Activated naive CD8-positive, alpha-beta T cell treated with anti-CD3 and anti-CD28 coated beads for 36 hours (primary cell): Measurements from ENCODE around the gene GPC6. TPM values are rescaled to one million over a fixed set of nuclear protein-coding genes. Genes with fewer than 3 reads are reported as not detected.

Experiments
- DNase-seq: peaks from one replicate; pipeline ENCODE4 v3.0.0; 2021
- H3K27ac Mint-ChIP-seq: one replicate; pipeline ENCODE4 v1.8.0; 2022; ENCODE audit warnings: mild to moderate bottlenecking, moderate library complexity, mixed read lengths
- H3K27me3 Mint-ChIP-seq: one replicate; pipeline ENCODE4 v1.8.0; 2022; ENCODE audit warnings: mild to moderate bottlenecking, mixed read lengths
- H3K36me3 Mint-ChIP-seq: one replicate; pipeline ENCODE4 v1.8.0; 2021; ENCODE audit warnings: mild to moderate bottlenecking, mixed read lengths
- H3K4me1 Mint-ChIP-seq: one replicate; pipeline ENCODE4 v1.8.0; 2021; ENCODE audit warnings: mixed read lengths
- H3K4me3 Mint-ChIP-seq: one replicate; pipeline ENCODE4 v1.8.0; 2022; ENCODE audit warnings: mild to moderate bottlenecking, moderate library complexity, mixed read lengths
- H3K9me3 Mint-ChIP-seq: one replicate; pipeline ENCODE4 v1.8.0; 2022; ENCODE audit warnings: mixed read lengths
- total RNA-seq, 2 experiments: library from RNA; stranded (reverse); gene quantifications; one replicate each; pipeline ENCODE4 v1.2.3, GENCODE V29; 2021

The GPC6 gene
- total RNA-seq, 2 experiments from 2014 or later, result not detected

DNA sequence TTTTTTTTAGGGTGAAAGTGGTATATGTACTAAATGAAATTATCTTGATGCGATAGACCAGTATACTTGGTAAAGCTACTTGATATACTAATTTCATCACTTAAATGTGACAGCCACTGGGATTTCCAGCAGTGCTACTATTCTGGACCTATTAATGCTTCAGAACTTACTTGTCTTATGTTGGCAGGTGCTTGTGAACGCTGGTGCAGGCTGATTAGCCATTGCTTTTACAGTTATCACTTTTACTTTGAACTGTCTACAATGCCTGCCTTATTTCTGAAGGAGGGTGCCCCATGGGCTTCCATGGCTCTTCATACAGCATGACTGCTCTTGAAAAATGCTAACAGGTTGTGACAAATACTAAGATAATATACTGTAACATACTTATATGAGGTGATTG, 294.7 kb downstream of the GPC6 start:
- Mint-ChIP-seq H3K4me3 (no peak overlapping the region), H3K27me3 (no peaks in the 10 kb centered on the region), H3K36me3 (no peaks in the 10 kb centered on the region), H3K9me3 (no peaks in the 10 kb centered on the region), H3K27ac (no peak overlapping the region), H3K4me1 (no peaks in the 10 kb centered on the region)
- DNase-seq, result no peak

- Mint-ChIP-seq H3K9me3 (no peaks in the 10 kb centered on the region), H3K4me3 (no peak overlapping the region), H3K27ac (no peak overlapping the region), H3K4me1 (no peaks in the 10 kb centered on the region), H3K27me3 (no peaks in the 10 kb centered on the region), H3K36me3 (no peaks in the 10 kb centered on the region)
- no peak for DNase-seq
Measured at GRCh38 chr13:93522501-93522900, 295.9 kb downstream of the GPC6 start.

DNA sequence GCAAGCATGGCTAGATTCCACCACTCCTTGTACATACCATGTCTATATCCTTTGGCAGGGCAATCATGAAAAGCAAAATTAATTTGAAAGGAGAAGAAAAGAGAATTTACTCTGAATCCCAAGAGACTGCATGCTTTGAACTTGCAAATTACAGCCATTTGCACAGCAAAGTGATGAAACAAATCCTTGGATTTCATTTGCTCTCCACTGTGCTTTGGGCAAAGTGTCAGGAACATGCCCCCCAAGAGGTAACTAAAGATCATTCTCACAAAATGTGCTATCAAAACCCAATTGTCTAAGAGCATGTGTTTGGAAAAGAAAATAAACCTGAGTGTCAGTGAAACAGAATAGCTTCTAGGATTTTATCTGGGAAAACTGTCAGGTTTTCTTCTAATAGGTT, 298.5 kb downstream of the GPC6 start:
- Mint-ChIP-seq H3K36me3 (no peaks in the 10 kb centered on the region), H3K9me3 (no peaks in the 10 kb centered on the region), H3K4me1 (no peaks in the 10 kb centered on the region), H3K4me3 (no peak overlapping the region), H3K27me3 (no peaks in the 10 kb centered on the region), H3K27ac (no peak overlapping the region)
- no peak for DNase-seq

- no peaks in the 10 kb centered on the region for H3K27me3 Mint-ChIP-seq
- no peak overlapping the region for H3K4me3 Mint-ChIP-seq
Measured at GRCh38 chr13:93527748-93528297, 301.2 kb downstream of the GPC6 start.

GRCh38 chr13:93529961-93530360, 303.4 kb downstream of the GPC6 start:
- H3K27ac Mint-ChIP-seq, result no peak overlapping the region
- H3K9me3 Mint-ChIP-seq, result no peaks in the 10 kb centered on the region
- H3K36me3 Mint-ChIP-seq, result no peaks in the 10 kb centered on the region
- no peaks in the 10 kb centered on the region for H3K4me1 Mint-ChIP-seq
- H3K27me3 Mint-ChIP-seq, result no peaks in the 10 kb centered on the region
- no peak for DNase-seq
- H3K4me3 Mint-ChIP-seq, result no peak overlapping the region

More at GRCh38 chr13:93527748-93528297, 301.2 kb downstream of the GPC6 start:
- H3K4me1 Mint-ChIP-seq, result no peaks in the 10 kb centered on the region
- no peak for DNase-seq
- no peaks in the 10 kb centered on the region for H3K36me3 Mint-ChIP-seq
- no peaks in the 10 kb centered on the region for H3K9me3 Mint-ChIP-seq
- H3K27ac Mint-ChIP-seq, result no peak overlapping the region

- H3K27me3 Mint-ChIP-seq, result no peaks in the 10 kb centered on the region
Measured at GRCh38 chr13:93534181-93534700, 307.6 kb downstream of the GPC6 start.

GRCh38 chr13:93535251-93535650, 308.6 kb downstream of the GPC6 start:
- no peak for DNase-seq
- Mint-ChIP-seq H3K36me3 (no peaks in the 10 kb centered on the region), H3K9me3 (no peaks in the 10 kb centered on the region), H3K27ac (no peak overlapping the region), H3K27me3 (no peaks in the 10 kb centered on the region), H3K4me1 (no peaks in the 10 kb centered on the region), H3K4me3 (no peak overlapping the region)

More at GRCh38 chr13:93534181-93534700, 307.6 kb downstream of the GPC6 start:
- Mint-ChIP-seq H3K4me3 (no peak overlapping the region), H3K4me1 (no peaks in the 10 kb centered on the region), H3K27ac (no peak overlapping the region), H3K9me3 (no peaks in the 10 kb centered on the region), H3K36me3 (no peaks in the 10 kb centered on the region)
- DNase-seq, result no peak

GRCh38 chr13:93539914-93540313, 313.3 kb downstream of the GPC6 start:
- Mint-ChIP-seq H3K4me3 (no peak overlapping the region), H3K9me3 (peaks cover 6% of the 10 kb centered on the region), H3K27me3 (no peaks in the 10 kb centered on the region)

DNA sequence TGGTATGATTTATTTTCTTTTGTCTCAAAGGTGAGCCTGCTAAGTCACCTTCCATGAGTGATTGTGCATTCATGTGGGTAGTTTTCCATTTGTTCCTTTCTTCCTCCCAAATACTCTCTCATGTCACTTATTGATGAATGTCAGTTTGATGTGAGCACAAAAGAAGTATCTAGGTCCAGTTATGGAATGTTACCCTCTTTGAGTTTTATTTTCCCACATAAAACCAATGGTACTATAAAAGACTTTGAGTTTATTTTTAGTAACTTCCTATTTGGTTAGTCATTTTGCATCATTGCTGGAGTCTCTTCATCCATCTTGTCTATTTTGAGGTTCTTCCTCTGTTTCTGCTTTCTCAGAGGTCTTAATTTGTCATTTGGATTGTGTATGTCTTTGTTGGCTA, 321.3 kb downstream of the GPC6 start:
- Mint-ChIP-seq H3K36me3 (no peaks in the 10 kb centered on the region), H3K27ac (no peak overlapping the region), H3K9me3 (peaks cover 4% of the 10 kb centered on the region), H3K4me1 (no peaks in the 10 kb centered on the region), H3K4me3 (no peak overlapping the region), H3K27me3 (no peaks in the 10 kb centered on the region)
- DNase-seq, result no peak

More at GRCh38 chr13:93539914-93540313, 313.3 kb downstream of the GPC6 start:
- no peak for DNase-seq
- H3K27ac Mint-ChIP-seq, result no peak overlapping the region
- H3K36me3 Mint-ChIP-seq, result no peaks in the 10 kb centered on the region
- H3K4me1 Mint-ChIP-seq, result no peaks in the 10 kb centered on the region

DNA sequence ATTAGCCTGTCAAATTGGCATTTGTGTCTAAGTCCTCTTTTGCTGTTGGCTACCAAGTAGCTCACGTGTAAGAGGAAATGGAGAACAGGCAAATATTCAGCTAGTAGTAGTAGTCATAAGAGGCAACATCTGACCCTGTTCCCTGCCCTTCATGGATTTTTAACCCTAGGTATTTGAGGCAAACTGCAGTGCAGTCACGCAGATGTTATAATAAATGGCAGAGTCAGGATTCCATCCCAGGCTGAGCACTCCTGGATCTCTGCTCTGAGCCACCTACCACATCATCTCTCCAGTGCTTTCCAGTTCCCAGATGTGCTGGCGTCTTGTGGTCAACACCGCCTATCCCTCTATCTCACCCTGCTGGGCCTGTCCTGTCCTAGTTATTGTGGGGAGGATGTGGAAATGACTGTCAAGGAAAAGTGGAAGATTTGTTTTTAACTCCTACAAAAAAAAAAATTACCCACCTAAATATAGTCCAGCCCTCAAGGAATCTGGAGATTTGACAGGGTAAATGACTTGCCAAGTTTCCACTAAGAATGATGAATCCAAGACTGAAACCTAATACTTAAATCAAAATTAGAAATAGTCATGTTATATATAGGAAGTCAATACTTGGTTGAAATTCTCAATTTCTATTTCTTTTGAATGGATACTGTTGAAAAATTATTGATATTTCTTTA, 322.9 kb downstream of the GPC6 start:
- Mint-ChIP-seq H3K36me3 (no peaks in the 10 kb centered on the region), H3K9me3 (no peaks in the 10 kb centered on the region), H3K4me1 (no peaks in the 10 kb centered on the region), H3K27me3 (no peaks in the 10 kb centered on the region), H3K27ac (no peak overlapping the region), H3K4me3 (no peak overlapping the region)
- DNase-seq, result no peak

DNA sequence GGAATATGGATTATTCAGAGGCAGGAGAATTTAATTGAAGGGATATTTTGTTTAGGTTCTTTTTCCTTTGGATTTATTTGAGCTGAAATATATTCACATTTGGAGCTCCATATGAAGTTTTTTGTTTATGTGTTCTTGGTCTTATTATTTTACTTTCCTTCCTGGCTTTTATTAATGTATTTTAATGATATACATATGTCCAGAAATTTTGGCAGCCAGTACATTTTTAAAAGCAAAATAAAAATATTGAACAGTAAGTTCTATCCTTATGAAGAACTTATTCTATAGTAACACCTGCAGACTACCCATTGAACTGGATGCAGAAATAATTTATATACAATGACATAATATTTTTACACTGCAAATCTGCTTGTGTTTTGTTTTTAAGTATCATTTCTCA, 323.6 kb downstream of the GPC6 start:
- H3K27me3 Mint-ChIP-seq, result no peaks in the 10 kb centered on the region
- no peaks in the 10 kb centered on the region for H3K36me3 Mint-ChIP-seq
- no peak overlapping the region for H3K4me3 Mint-ChIP-seq
- no peak for DNase-seq
- H3K9me3 Mint-ChIP-seq, result no peaks in the 10 kb centered on the region
- no peak overlapping the region for H3K27ac Mint-ChIP-seq
- H3K4me1 Mint-ChIP-seq, result no peaks in the 10 kb centered on the region

DNA sequence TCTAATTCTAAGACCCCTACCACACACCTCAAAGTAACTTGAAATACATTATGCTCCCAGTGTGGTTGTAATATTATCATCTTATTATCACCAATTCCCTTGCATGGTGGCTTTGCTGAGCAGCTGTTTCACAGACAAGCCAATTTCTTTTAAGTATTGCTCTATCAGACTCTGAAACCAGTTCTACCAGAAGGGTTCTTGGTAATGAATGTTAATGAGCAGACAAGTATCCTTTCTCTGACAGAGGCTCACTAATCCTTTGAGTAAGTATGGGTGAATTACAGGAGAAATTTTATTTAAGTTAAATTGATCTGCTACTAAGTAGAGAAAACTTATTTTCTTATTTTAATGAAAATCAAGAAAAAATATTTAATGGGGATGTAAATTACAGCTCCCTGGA, 326.0 kb downstream of the GPC6 start:
- no peaks in the 10 kb centered on the region for H3K36me3 Mint-ChIP-seq
- no peak overlapping the region for H3K4me3 Mint-ChIP-seq
- H3K4me1 Mint-ChIP-seq, result no peaks in the 10 kb centered on the region
- no peaks in the 10 kb centered on the region for H3K27me3 Mint-ChIP-seq
- no peak overlapping the region for H3K27ac Mint-ChIP-seq
- no peaks in the 10 kb centered on the region for H3K9me3 Mint-ChIP-seq
- no peak for DNase-seq

- H3K27me3 Mint-ChIP-seq, result no peaks in the 10 kb centered on the region
- DNase-seq, result no peak
- H3K9me3 Mint-ChIP-seq, result no peaks in the 10 kb centered on the region
- H3K27ac Mint-ChIP-seq, result no peak overlapping the region
- no peaks in the 10 kb centered on the region for H3K36me3 Mint-ChIP-seq
- no peaks in the 10 kb centered on the region for H3K4me1 Mint-ChIP-seq
- H3K4me3 Mint-ChIP-seq, result no peak overlapping the region
Measured at GRCh38 chr13:93554514-93554913, 327.9 kb downstream of the GPC6 start.

- Mint-ChIP-seq H3K27ac (no peak overlapping the region), H3K4me1 (no peaks in the 10 kb centered on the region), H3K4me3 (no peak overlapping the region), H3K36me3 (no peaks in the 10 kb centered on the region), H3K27me3 (peaks cover 3% of the 10 kb centered on the region), H3K9me3 (no peaks in the 10 kb centered on the region)
- DNase-seq, result no peak
Measured at GRCh38 chr13:93558637-93559036, 332.0 kb downstream of the GPC6 start.

DNA sequence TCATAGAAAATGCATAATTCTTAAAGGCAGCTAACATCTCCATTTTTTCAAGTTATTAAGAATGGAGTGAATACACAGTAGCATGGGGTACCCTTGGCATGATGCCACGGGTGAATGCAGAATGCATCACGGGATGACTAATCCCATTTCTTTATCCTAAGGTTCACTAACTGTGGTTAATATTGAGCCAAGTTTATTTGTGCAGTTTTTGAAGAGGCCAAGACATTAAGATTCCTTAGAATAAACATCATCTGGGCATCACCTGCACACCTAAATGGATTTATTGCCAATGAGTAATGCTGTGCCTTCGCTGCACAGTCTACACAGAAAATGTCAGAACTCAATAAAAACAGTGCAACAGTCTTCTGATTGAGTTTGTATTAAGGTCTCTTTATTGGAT, 333.1 kb downstream of the GPC6 start:
- H3K36me3 Mint-ChIP-seq, result no peaks in the 10 kb centered on the region
- H3K9me3 Mint-ChIP-seq, result no peaks in the 10 kb centered on the region
- H3K27ac Mint-ChIP-seq, result no peak overlapping the region
- H3K27me3 Mint-ChIP-seq, result peaks cover 3% of the 10 kb centered on the region
- H3K4me1 Mint-ChIP-seq, result no peaks in the 10 kb centered on the region
- no peak for DNase-seq
- no peak overlapping the region for H3K4me3 Mint-ChIP-seq

DNA sequence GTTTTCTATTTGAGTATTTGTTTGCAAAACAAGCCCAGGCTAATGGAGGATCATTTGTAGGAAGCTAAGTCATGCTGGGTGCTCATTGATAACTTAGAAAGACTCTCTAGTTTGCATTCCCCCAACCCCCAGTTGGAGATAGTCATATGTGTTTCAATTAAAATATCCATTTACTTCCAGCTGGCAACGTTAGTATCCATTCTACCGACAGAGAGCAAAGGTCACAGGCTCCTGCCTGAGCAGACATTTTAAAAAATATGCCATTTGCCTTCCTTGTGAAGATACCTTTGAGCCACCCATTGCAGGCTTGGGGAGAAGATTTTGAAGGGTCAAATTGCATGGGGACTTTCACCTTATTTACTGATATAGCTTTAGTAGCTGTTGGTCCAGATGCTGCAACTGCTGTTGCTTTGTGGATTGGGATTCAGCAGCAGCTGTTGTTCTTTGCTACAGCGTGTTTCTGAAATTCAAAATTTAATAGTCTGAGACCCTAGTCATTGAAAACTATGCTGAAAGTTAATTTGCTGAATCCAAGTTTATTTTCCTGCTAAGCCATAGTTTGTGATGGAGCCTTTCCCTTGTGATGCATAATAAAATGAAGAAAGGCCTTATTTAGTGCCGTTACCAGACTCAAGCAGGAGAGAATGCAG, 335.1 kb downstream of the GPC6 start:
- Mint-ChIP-seq H3K4me1 (no peaks in the 10 kb centered on the region), H3K9me3 (no peaks in the 10 kb centered on the region), H3K27ac (no peak overlapping the region), H3K36me3 (no peaks in the 10 kb centered on the region), H3K4me3 (no peak overlapping the region), H3K27me3 (peaks cover 3% of the 10 kb centered on the region)
- DNase-seq, result no peak
